ENCODE measurements around the gene RPL18.
A peak's percentile ranks its signal among the peaks of the same experiment; 100 is the strongest.
"Not testable (repeated sequence)": the region's sequence is repeated elsewhere in the genome, so short reads cannot be mapped to it uniquely, and the experiment has no call there.

The RPL18 gene

DNA sequence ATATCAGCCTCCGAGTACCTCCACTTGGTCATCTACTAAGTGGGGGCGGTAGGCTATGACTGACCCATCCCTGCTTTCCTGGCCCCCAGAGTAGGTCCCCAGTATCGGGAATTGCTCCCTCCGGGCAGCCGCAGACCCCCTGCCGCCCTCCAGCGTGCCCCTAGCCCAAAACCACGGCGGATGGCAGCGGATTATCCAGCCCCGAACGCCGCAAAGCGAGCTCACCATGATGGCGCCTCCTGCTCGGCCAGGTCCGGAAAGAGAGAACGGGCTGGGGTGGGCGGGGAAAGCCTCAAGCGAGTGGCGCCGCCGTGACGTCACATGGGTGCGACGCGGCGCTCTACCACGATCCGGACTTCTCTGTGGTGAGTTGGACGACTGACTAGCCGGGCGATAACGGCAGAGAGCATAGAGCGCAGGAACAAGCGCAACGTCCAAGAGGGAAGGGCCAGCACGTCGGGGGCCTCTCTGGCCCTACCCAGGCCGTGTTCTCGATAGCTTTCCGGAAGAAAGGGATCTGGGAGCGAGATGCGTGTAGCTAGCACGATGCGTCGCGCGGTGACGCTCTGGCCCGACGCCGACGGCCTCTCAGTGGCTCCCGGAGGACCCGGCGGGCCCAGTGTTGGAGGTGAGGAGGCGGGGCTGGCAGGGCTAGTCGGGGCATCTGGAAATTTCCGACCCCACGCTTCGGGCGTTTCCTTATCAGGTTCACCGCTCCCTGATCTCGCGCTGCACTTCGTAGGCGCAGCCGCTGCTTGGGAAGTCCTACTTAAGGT, at the start of gene RPL18, which contains the start of gene SPHK2:
Gene RPL18 (minus strand): TSS at position 263 of the 776 bp plus-strand sequence. CDS start 35 bp downstream, at position 228.
Gene SPHK2 (plus strand): TSS at position 591 of the 776 bp plus-strand sequence. CDS start 1,009 bp downstream, outside the sequence.
- DNase-seq, result peak; percentile 99

DNA sequence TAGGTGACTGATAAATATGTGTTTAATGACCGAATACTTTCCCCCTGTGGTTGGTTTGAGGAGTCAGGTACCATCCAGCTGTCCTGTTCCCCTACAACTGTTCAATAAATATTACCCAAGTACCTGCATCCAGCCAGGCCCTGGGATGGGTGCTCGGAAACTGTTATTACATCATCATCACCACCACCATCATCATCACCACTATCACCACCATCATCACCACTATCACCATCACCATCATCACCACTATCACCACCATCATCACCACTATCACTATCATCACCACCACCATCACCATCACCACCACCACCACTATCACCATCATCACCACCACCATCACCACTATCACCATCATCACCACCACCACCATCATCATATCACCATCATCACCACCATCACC, 49.8 kb upstream of the RPL18 start:
- DNase-seq, result no peak

DNA sequence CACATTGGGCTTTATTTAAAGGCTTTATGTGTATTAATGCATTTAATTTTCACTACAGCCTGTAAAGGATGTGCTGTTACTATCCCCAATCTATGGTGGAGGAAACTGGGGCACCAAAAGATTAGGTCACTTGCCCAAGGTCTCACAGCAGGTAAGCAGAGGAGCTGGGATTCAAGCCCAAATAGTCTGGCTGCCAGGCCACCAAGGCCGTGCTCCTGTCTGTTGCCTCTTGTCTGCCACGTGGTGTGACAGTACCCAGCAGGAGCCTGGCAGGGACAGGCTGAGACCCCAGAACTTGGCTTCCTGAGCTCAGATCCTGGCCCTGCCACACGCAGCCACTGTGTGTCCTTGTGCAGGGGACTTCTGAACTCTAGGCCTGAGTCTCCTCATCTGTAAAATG, 49.4 kb upstream of the RPL18 start:
- no peak for DNase-seq

DNA sequence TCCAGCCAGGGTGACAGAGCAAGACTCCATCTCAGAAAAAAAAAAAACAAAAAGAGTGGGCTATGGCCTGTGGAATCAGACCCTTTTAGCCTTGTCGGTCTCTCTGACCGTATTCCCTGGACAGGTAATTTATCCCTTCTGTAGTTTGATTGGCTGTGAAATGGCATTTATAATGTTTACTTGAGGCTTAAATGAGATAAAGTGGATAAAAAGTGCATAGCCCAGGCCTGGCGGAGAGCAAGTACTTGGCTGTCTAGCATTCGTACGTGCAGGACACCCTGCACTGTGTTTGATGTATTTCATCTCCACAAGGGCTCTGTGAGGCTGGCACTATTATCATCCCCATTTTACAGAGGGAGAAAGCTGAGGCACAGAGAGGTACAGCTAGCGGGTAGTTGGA, 46.8 kb upstream of the RPL18 start:
- DNase-seq, result no peak

DNA sequence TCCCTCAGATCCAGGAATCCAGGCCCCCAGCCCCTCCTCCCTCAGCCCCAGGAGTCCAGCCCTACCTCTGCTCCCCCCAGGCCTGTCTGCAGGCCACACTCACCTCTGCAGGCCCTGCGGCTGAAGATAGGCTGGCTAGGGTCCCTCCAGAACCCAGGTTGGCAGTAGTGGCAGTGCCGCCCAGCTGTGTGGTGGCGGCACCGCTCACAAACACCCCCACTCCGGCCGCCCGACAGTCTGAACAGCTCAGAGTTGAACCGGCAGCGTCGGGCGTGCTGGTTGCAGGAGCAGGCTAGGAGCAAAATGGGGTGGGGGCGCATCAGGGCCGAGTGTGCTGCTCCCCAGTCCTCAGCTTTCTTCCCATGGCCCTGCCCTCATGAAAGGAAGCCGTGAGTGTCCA, 45.5 kb upstream of the RPL18 start:
- DNase-seq, result no peak

DNA sequence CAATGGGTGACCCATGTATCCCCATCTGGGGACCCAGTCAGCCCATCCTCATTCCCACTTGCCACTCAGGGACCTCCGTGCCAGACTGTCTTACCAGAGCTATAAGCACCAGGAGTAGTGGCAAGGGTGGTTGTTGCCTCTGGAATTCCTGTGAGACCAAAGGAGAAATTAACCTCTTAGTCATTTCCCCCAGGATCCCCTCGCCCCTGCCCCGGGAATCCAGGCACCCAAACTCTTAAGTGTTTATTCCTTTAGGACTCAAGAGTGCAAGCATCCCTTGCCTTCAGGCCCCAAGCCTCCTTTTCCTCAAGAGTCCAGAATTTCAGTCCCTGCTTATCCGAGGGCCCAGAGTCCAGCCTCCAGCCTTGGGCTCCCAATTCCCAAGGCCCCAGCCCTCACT, 44.7 kb upstream of the RPL18 start:
- no peak for DNase-seq

DNA sequence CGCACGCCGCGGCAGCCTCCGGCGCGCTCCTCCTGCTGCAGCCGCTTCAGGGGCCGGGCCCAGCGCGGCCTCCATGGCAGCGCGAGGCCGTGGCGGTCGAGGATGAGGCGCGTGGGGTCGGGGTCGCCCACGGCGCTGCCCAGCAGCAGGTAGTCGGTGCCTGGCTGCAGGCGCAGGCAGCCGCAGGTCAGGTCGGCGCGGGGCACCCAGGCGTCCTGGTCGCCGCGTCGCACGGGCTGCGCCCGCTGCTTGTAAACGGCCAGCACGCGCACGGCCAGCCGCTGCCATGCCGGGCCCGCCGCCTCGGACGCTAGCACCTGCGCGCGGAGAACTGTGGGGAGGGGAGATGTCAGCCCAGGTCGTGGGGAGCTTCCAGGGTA, 42.7 kb upstream of the RPL18 start:
- DNase-seq, result no peak

DNA sequence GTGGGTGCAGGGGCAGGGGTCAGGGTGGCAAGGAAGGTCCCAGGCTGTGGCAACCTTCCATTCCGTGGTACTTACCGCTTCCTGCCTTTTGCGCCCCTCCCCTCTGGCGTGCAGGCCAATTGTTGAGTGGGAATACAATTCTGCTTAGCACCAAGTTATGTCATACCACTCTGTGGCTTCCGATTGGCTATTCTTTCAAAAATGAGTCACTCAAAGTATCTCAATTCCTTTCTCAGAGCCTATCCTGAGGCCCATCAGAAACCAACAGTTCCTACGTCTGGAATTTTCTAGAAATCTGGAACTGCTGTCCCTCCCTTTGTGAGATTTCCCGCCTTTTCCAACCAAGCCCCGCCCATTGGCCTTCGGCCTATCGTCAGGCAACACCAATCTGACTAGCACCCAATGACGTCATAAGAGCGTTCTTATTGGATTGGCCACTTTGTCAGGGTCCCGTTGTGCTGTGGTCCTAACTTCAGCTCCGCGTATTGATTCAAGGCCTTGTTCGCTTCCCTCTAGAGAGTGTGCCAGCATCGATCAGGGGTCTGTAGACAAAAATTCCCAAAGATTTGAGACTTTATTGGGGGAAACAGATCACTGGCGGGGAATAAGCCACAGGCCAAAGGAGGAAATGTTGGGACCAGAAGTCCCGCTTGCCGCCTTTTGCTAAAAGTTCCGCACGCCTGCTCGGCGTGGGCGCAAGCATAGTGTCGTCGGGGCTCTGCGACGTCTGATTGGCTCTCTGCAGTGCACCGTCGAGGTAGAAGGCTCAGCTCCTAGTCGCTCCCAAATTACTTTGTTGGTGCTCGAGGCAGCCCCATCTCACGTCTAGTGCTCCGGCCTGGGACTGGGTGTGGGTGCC, 42.1 kb upstream of the RPL18 start:
- peak; percentile 81 for DNase-seq

DNA sequence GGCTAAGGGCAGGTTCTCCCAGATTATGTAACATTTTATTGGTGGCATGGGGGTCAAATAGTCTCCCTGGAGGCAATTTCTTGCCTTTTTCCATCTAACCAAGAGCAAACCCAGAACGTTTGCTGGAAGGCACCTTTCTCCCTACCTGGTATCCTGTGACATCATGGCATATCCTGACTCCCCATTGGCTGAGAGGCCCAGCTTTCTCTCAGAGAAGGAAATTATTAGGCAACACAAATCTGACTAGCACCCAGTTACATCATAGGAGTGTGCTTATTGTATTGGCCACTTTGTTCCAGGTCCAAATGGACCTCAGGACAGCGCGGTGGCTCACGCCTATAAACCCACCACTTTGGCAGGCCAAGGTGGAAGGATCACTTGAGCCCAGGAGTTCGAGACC, 40.8 kb upstream of the RPL18 start:
- no peak for DNase-seq

DNA sequence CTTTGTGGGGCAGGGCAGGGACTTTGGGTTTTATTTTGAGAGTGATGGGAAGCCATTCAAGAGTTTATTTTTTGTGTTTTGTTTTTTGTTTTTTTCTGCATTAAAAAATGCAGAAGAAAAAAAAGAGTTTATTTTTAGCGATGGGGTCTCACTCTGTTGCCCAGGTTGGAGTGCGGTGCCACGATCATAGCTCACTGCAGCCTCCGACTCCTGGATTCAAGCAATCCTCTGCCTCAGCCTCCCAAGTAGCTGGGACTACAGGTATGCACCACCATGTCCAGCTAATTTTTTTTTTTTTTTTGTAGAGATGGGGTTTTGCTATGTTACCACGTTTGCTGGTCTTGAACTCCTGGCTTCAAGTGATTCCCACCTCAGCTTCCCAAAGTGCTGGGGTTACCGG, 39.5 kb upstream of the RPL18 start:
- DNase-seq, result no peak

DNA sequence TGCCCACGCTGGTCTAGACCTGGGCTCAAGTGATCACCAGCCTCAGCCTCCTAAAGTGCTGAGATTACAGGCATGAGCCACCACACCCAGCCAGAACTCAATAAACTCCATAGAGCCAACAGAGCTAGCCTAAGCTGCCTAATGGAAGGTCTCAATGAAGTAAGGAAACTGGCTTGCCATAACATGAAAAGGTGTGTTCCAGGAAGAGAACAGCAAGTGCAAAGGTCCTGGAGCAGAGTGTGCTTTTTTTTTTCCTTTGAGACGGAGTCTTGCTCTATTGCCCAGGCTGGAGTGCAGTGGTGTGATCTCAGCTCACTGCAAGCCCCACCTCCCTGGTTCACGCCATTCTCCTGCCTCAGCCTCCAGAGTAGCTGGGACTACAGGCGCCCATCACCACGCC, 38.9 kb upstream of the RPL18 start:
- not testable (repeated sequence) for DNase-seq

DNA sequence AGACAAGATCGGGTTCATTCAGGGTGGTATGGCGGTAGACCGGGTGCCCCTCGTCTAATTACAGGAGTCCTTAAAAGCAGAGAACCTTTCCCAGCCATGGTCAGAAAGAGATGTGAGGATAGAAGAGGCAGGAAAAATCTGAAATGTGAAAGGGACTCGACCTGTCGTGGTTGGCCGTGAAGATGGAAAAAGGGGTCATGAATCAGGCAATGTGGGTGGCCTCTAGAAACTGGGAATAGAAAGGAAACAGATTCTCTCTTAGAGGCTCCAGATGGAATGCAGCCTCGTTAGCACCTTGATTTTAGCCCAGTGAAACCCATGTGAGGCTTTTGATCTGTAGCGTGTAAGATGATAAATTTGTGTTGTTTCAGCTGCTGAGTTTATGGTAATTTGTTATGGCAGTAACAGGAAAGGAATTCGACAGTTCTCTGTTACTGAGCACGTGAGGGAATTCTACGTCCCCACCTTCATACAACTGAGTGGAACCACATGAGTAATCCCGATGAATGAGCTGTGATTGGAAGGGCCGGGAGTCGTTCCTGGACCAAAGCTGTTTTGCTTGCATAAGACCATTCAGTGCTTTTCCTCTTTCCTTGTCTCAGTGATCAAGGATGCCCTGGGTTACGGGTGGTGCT, 38.0 kb upstream of the RPL18 start:
- peak; percentile 49 for DNase-seq

DNA sequence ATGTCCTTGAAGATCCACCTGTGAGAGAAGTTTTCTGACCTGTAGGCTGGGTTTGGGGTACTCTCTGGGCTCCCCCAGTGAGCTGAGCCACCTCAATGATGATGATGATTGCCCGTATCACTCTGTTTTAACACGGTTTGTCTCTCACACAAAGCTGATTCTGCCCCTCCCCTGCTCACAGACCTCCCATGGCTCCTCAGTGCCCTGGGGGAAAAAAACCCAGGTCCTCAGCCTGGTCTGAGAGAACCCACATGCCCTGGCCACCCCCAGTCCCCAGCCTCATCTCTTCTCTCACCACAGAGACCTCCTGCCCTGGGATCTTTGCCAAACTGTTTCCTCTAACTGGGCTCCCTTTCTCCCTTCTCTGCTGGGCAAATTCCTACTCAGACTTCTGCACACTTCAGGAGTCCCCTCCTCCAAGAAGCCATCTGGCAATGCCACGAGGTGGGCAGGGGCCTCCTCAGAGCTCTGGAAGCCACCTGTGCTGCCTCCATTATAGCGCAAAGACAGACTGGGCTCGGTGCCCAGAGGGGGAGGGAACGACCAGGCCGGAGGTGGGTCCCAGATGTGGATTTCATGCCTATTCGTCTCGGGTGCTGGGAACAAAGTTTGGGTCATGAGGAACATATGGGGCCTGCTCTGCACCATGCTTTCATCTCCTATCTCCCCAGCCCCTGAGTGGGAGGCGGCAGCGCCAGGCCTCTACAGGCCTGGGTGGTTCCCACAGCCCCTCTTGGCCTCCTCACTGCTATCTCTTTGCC, 35.5 kb upstream of the RPL18 start:
- peak; percentile 92 for DNase-seq

DNA sequence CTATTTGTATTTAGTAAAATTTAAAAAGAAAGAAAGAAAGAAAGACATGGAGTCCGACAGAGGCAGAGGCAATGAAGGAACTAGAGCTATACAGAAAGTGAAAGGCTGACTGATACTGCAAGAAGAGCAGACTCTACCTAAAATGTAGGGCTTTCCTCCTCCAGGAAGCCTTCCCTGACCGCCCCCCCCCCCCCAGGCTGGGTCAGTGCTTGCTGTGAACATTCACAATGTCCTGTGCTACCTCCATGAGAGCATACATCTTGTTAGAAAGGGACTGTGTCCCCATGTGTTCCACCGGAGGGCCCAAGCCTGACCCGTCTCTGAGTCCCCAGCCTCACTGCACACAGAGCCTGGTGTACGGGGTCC, 32.7 kb upstream of the RPL18 start:
- no peak for DNase-seq

DNA sequence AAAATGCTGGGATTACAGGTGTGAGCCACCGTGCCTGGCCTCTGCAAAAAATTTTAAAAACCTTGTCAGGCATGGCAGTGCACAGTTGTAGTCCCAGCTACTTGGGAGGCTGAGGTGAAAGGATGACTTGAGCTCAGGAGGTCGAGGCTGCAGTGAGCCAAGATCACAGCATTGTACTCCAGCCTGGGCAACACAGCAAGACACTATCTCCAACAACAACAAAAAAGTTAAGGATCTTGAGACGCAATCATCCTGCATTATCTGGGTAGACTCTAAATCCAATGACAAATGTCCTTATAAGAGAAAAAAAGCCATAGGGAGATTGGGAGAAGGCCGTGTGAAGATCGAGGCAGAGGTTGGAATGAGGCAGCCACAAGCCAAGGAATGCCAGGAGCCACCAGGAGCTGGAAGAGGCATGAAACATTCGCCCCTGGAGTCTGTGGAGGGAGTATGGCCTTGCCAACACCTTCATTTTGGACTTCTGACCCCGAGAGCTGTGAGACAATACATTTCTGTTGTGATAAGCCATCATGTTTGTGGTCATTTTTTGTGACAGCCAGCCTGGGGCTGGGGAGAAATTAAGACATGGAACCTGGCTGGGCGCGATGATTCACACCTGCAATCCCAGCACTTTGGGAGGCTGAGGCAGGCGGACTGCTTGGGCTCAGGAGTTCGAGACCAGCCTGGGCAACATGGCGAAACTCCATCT, 32.1 kb upstream of the RPL18 start:
- DNase-seq, result no peak

DNA sequence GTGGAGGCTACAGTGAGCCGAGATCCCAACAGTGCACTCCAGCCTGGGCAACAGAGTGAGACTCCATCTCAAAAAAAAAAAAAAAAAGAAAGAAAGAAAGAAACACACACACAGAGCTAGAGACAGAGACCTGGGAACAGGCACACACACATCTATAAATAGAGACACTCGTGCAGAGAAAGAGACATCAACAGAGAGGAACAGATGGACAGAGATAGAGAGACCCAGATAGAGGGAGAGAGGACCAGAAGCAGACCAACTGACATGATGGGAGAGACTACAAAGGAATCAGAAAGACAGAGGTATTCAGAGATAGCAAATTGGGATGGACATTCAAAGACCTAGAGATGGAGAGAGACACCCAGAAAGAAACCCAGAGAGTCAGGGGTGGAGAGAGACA, 29.2 kb upstream of the RPL18 start:
- no peak for DNase-seq

DNA sequence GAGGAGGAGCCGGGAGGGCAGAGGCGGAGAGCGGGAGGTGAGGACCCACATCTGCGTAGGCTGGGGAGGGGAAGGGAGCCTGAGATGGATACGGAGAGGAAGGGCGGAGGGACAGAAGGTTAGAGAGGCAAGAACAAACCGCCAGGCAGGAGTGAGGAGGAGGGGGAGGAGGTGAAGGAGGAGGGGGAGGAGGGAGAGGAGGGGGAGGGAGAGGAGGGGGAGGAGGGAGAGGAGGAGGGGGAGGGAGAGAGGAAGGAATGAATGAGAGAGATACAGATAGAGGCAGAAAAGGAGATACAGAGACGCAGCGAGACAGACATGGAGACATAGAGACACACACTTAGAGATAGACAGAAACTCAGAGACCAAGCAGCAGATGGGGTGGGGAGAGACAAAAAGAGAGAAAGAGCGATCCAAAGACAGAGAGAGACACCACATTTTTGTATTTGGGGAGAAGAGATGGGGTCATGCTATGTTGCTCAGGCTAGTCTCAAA, 27.8 kb upstream of the RPL18 start:
- DNase-seq, result peak; percentile 96

DNA sequence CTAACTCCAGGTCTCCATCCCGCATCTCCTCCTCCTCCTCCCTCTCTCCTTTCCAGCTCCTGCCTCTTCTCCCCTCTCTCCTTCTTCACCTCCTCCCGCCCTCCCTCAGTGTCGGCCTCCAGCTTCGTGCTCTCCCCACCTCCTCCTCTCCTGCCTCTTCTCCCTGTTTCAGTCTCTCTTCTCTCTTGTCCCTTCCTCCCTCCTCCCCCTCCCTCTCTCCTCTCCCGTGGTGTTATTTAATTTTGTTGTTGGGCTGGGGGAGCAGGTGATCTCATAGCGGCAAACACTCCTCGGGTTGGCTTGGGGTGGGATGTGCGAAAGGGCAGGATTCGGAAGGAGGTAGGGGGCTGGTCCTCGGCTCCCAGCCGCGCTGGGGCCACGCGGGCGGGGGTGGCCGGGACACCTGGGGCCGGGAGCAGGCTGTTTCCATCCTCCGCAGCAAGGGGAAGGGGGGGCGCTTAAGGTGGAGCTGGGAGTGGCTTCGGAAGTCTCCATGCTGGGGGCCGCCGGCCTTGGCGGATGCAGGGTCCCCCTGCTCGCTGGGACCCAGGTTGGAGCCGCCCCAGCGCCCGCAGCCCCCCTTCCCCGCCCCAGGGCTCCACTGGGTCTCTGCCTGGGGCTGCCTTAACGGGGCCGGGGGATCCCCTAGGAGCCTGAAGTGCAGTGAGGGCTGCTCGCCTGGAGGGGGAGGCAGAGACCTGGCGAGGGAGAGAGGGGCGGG, 27.2 kb upstream of the RPL18 start, which contains the start of gene CA11:
Gene CA11 (minus strand): TSS at position 187 of the 721 bp plus-strand sequence. CDS start 555 bp downstream, outside the sequence.
- DNase-seq, result peak; percentile 80

DNA sequence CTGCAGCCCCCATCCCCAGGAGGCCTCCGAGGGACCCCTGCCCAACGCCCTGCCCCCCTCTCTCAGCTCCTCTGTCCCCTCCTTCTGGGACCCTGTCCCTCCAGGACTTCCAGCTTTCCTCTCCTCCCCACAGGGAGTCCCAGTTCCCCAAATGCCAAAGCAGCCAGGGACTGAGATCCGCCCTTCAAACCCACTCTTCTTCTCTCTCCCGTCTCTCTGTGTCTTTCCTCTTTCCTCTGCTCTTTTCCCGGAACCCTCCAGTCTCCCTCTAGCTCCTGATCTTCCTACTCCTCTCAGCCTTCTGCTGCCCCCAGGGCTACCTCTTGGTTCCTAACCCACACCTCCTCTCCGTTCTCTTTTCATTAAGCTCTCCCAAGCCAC, 26.6 kb upstream of the RPL18 start:
- peak; percentile 80 for DNase-seq

DNA sequence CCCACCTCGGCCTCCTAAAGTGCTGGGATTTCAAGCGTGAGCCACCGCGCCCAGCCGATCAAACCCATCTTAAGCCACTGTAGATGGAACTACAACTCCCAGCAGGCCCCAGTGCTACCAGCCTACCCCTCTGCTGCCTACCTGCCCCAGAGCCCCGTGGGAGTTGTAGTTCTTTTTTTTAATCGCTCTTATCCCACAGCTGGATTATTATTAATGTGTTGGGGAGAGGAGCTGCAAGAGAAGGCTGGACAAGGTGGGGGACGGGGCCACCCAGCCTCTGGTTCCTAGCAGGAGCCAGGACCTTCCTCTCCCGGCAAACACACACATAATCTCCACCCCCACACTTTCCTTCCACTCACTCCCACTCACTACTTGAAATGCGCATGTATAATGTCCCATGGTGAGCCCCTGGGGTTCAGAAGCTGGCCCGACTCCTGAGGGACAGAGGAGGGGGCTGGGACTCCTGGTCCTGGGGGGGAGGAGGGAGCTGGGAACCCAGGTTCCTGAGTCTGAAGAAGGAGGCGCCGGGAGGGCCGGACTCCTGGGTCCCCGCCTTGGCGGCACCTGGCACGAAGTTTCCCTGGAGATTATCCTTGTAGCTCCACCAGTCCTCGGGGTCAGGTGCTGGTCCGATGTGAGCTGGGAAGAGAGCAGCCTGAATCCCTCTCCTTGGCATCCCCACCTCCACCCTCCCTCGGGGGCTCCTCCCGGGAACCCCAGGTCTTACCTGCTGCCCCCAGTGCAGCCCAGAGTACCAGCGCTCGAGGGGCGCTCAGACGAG, 26.1 kb upstream of the RPL18 start:
- peak; percentile 94 for DNase-seq

Measured in NCI-H82 (cell line).